ENCODE measurements around the gene TMEM18. TPM values are rescaled to one million over a fixed set of nuclear protein-coding genes. Genes with fewer than 3 reads are reported as not detected.

The TMEM18 gene
- total RNA-seq, 1 experiment from 2014 or later: 33.5 TPM

DNA sequence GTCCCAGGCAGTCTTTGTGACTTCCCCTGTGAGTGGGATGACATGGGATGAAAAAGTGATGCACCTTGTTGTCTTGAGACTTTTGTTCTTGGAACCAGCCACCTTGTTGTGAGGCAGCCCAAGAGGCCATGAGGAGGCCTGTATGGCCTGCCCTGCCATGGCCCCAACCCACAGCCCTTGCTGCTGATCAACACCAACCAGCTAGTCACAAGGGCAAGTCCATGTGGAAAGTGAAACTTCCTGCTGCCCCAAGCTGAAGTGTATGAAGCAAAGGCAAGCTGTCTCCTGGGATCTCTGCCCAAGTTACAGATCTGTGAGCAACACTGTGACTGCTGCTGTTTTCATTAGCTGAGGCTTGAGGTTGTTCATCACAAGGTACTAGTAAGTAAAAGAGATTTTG lies 21.6 kb downstream of the TMEM18 start:
- POLR2A ChIA-PET: no interaction called here
- H3K27ac ChIP-seq (ENCODE audit: low read depth, low read length): no peak overlapping the region
- no TSS peak for BruUV-seq (replicated peaks)
- CTCF ChIA-PET: no interaction called here
- no peaks in the 10 kb centered on the region for H3K9me2 ChIP-seq (ENCODE audit: insufficient read depth)
- DNase-seq (ENCODE audit: low read depth, low spot score) (no peak), ATAC-seq (no peak)
- no peaks in the 10 kb centered on the region for H3K79me2 ChIP-seq (ENCODE audit: insufficient read depth, low read length)
- H3K9me3 ChIP-seq (ENCODE audit: control insufficient read depth in 1 of 2, insufficient read depth in 1 of 2, low read depth in 1 of 2, low read length in 2 of 2): no peaks in the 10 kb centered on the region
- no peaks in the 10 kb centered on the region for H3K4me1 ChIP-seq (ENCODE audit: control insufficient read depth in 1 of 2, insufficient read depth in 2 of 2, low read length in 2 of 2)
- H3K27me3 ChIP-seq (ENCODE audit: insufficient read depth, low read length): 0 out of 2 replicates have a peak, but pooled peaks cover 3% of the 10 kb centered on the region
- H3K9ac ChIP-seq (ENCODE audit: low read length): no peak overlapping the region
- H4K20me1 ChIP-seq (ENCODE audit: insufficient read depth): no peaks in the 10 kb centered on the region
- H2AFZ ChIP-seq (ENCODE audit: low read depth, low read length, poor library complexity, severe bottlenecking): no peak overlapping the region
- no peak overlapping the region for H3K4me2 ChIP-seq (ENCODE audit: low read length)
- TF ChIP-seq JUND (IDR thresholded peaks at IDR 0.05) (no peak), SRF (IDR thresholded peaks at IDR 0.05; ENCODE audit: low read depth) (no peak), YY1 (IDR thresholded peaks at IDR 0.05; ENCODE audit: extremely low read depth, insufficient replicate concordance, low read depth, low read length) (no peak), SIN3A (IDR thresholded peaks at IDR 0.05; ENCODE audit: low read depth) (no peak), CEBPB (IDR thresholded peaks at IDR 0.05; ENCODE audit: low read depth) (no peak), ZNF274 (IDR thresholded peaks at IDR 0.05; ENCODE audit: low read depth, low read length) (no peak), POLR2A (IDR thresholded peaks at IDR 0.05; ENCODE audit: borderline replicate concordance, extremely low read depth, insufficient read depth, insufficient read length) (no peak), ZFX (IDR thresholded peaks at IDR 0.05) (no peak), EZH2phosphoT487 (IDR thresholded peaks at IDR 0.05; ENCODE audit: borderline replicate concordance) (no peak), CBX3 (IDR thresholded peaks at IDR 0.05; ENCODE audit: low read depth) (no peak), EZH2 (IDR thresholded peaks at IDR 0.05) (no peak), TCF7L2 (IDR thresholded peaks at IDR 0.05; ENCODE audit: borderline replicate concordance, extremely low read depth, insufficient read depth, insufficient read length) (no peak), FOSL1 (IDR thresholded peaks at IDR 0.05; ENCODE audit: low read depth) (no peak), SP1 (IDR thresholded peaks at IDR 0.05; ENCODE audit: low read depth) (no peak), POLR2AphosphoS5 (IDR thresholded peaks at IDR 0.05; ENCODE audit: low read depth, low read length) (no peak), ELF1 (IDR thresholded peaks at IDR 0.05; ENCODE audit: borderline replicate concordance, low read depth) (no peak)
- TF ChIP-seq, protein P1, sequence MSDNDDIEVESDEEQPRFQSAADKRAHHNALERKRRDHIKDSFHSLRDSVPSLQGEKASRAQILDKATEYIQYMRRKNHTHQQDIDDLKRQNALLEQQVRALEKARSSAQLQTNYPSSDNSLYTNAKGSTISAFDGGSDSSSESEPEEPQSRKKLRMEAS (IDR thresholded peaks at IDR 0.05): no peak
- TF ChIP-seq, protein P2, sequence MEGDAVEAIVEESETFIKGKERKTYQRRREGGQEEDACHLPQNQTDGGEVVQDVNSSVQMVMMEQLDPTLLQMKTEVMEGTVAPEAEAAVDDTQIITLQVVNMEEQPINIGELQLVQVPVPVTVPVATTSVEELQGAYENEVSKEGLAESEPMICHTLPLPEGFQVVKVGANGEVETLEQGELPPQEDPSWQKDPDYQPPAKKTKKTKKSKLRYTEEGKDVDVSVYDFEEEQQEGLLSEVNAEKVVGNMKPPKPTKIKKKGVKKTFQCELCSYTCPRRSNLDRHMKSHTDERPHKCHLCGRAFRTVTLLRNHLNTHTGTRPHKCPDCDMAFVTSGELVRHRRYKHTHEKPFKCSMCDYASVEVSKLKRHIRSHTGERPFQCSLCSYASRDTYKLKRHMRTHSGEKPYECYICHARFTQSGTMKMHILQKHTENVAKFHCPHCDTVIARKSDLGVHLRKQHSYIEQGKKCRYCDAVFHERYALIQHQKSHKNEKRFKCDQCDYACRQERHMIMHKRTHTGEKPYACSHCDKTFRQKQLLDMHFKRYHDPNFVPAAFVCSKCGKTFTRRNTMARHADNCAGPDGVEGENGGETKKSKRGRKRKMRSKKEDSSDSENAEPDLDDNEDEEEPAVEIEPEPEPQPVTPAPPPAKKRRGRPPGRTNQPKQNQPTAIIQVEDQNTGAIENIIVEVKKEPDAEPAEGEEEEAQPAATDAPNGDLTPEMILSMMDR (IDR thresholded peaks at IDR 0.05 in 2 of 3, conservative IDR thresholded peaks at IDR 0.05 in 1 of 3; ENCODE audit: borderline replicate concordance in 1 of 3, insufficient read depth in 1 of 3, low read depth in 2 of 3, low read length in 2 of 3): no peak
- TF ChIP-seq, protein P3, sequence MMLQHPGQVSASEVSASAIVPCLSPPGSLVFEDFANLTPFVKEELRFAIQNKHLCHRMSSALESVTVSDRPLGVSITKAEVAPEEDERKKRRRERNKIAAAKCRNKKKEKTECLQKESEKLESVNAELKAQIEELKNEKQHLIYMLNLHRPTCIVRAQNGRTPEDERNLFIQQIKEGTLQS (IDR thresholded peaks at IDR 0.05): no peak
- TF ChIP-seq, protein P4, sequence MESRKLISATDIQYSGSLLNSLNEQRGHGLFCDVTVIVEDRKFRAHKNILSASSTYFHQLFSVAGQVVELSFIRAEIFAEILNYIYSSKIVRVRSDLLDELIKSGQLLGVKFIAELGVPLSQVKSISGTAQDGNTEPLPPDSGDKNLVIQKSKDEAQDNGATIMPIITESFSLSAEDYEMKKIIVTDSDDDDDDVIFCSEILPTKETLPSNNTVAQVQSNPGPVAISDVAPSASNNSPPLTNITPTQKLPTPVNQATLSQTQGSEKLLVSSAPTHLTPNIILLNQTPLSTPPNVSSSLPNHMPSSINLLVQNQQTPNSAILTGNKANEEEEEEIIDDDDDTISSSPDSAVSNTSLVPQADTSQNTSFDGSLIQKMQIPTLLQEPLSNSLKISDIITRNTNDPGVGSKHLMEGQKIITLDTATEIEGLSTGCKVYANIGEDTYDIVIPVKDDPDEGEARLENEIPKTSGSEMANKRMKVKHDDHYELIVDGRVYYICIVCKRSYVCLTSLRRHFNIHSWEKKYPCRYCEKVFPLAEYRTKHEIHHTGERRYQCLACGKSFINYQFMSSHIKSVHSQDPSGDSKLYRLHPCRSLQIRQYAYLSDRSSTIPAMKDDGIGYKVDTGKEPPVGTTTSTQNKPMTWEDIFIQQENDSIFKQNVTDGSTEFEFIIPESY (IDR thresholded peaks at IDR 0.05; ENCODE audit: extremely low read depth, insufficient replicate concordance, low read length): no peak
- no peak overlapping the region for H3K4me3 ChIP-seq (replicated peaks in 1 of 2; ENCODE audit: low read depth in 1 of 2, low read length in 2 of 2)
- no peaks in the 10 kb centered on the region for H3K36me3 ChIP-seq (ENCODE audit: control insufficient read depth in 1 of 2, insufficient read depth in 2 of 2, low read length in 2 of 2)
- RAD21 ChIA-PET (ENCODE audit: low non-redundant PET in 1 of 2, low total read pairs in 2 of 2, uncharacterized antibody in 2 of 2, unreplicated experiment in 2 of 2): no interaction called here
- intact Hi-C loops (cut with micrococcal nuclease): no loop called here

Data from HCT116 (cell line).